Body of pancreas (tissue), 4 donors: Measurements from ENCODE around the gene PDLIM7. TPM values are rescaled to one million over a fixed set of nuclear protein-coding genes. Genes with fewer than 3 reads are reported as not detected.

ENCODE experiments used
- ATAC-seq: fragments of 150-250 bp; one replicate; pipeline ENCODE4 v1.9.1; 2016
- DNase-seq, 4 donors: peaks; one replicate each; pipeline ENCODE4 v3.0.0-alpha.2; 2019
- H3K27ac ChIP-seq, 4 donors: fragments of 200-600 bp; sonication (generic); 1 replicate in 3 of 4; 2 replicates in 1 of 4; pipeline versions ENCODE4 v1.5.1 to v1.6.1; 2016 to 2019; ENCODE audit warnings: mild to moderate bottlenecking in 1 of 4, mixed read lengths in 1 of 4, moderate library complexity in 1 of 4
- H3K27me3 ChIP-seq, 2 donors: fragments of 200-600 bp; sonication (generic); one replicate each; pipeline ENCODE4 v1.6.0; 2016; ENCODE audit warnings: mild to moderate bottlenecking in 1 of 2
- H3K36me3 ChIP-seq, 2 donors: fragments of 200-600 bp; sonication (generic); replicated peaks in 1 of 2; 2 replicates each; pipeline ENCODE4 v1.5.1; 2016; ENCODE audit warnings: low read depth in 2 of 2; ENCODE audit not compliant: insufficient read depth in 1 of 2
- H3K4me1 ChIP-seq: fragments of 200-600 bp; sonication (generic); one replicate; pipeline ENCODE4 v1.6.0; 2016
- H3K4me3 ChIP-seq, 2 donors: fragments of 200-600 bp; sonication (generic); 1 replicate in 1 of 2; 2 replicates in 1 of 2; pipeline ENCODE4 v1.5.1; 2016 to 2019
- H3K9me3 ChIP-seq, 3 donors: fragments of 200-600 bp; sonication (generic); 1 replicate in 2 of 3; 2 replicates in 1 of 3; pipeline ENCODE4 v1.5.1; 2016
- CTCF ChIP-seq, 7 experiments: fragments of 450-650 bp in 4 of 7; fragments of 200-600 bp in 3 of 7; sonication (generic) in 3 of 7; IDR thresholded peaks; one replicate each; pipeline ENCODE4 v1.5.1; 2016 to 2019; ENCODE audit warnings: antibody characterized with exemption in 7 of 7
- POLR2A ChIP-seq, 3 donors: fragments of 450-650 bp; IDR thresholded peaks; one replicate each; pipeline ENCODE4 v1.6.1; 2016; ENCODE audit warnings: antibody characterized with exemption in 3 of 3, mild to moderate bottlenecking in 2 of 3
- WGBS, 2 donors: methylation state at CpG; one replicate each; pipeline ENCODE4 v1.1.5; 2017; 5-methylcytosine and 5-hydroxymethylcytosine counted together
- intact Hi-C: fragments of 100-400 bp; cut with DNase I; formaldehyde crosslinking; loops from one replicate; pipeline ENCODE4 v1.15.1; 2023
- total RNA-seq, 2 donors: library from RNA; depleted of rRNA; stranded (reverse); fragments of >200 nt; gene quantifications; one replicate each; pipeline ENCODE4 v1.1.0, GENCODE V29; 2016

Gene PDLIM7
- total RNA-seq, 2 donors from 2014 or later: 7.3 to 15.8 TPM

GRCh38 chr5:177493795-177494345 lies 3.5 kb downstream of the PDLIM7 start:
- no peaks in the 10 kb centered on the region for H3K27me3 ChIP-seq
- no peak for DNase-seq
- TF ChIP-seq POLR2A (IDR thresholded peaks at IDR 0.05) (no peak), CTCF (IDR thresholded peaks at IDR 0.05) (no peak)
- H3K27ac ChIP-seq: no peak overlapping the region
- peaks cover 34% of the 10 kb centered on the region for H3K4me1 ChIP-seq
- no peaks in the 10 kb centered on the region for H3K9me3 ChIP-seq
- WGBS, 2 donors: 87 to 90% methylated on average over 5 of the region's 5 CpGs
- H3K36me3 ChIP-seq: no peaks in the 10 kb centered on the region
- no peak for ATAC-seq
- intact Hi-C loops: no loop called here
- H3K4me3 ChIP-seq: no peak overlapping the region

- Histone ChIP-seq H3K4me1 (peaks cover 26% of the 10 kb centered on the region), H3K27me3 (no peaks in the 10 kb centered on the region), H3K27ac (no peak overlapping the region), H3K9me3 (no peaks in the 10 kb centered on the region), H3K4me3 (no peak overlapping the region), H3K36me3 (no peaks in the 10 kb centered on the region)
- DNase-seq: no peak
- 89 to 90% methylated on average over 4 to 7 of the region's 7 CpGs for WGBS, 2 donors
- no peak for TF ChIP-seq POLR2A (IDR thresholded peaks at IDR 0.05)
- TF ChIP-seq CTCF (IDR thresholded peaks at IDR 0.05): no peak
- no peak for ATAC-seq
- intact Hi-C loops: no loop called here
Measured at GRCh38 chr5:177492841-177493240, 4.6 kb downstream of the PDLIM7 start.

GRCh38 chr5:177491983-177492746 lies 5.2 kb downstream of the PDLIM7 start:
- H3K27ac ChIP-seq: no peak overlapping the region
- no peak for DNase-seq
- intact Hi-C loops: no loop called here
- no peak for TF ChIP-seq POLR2A (IDR thresholded peaks at IDR 0.05)
- TF ChIP-seq CTCF (IDR thresholded peaks at IDR 0.05): no peak
- WGBS, 2 donors: 92 to 96% methylated on average over 17 to 47 of the region's 54 CpGs
- no peaks in the 10 kb centered on the region for H3K36me3 ChIP-seq
- H3K27me3 ChIP-seq: no peaks in the 10 kb centered on the region
- ATAC-seq: no peak
- peaks cover 23% of the 10 kb centered on the region for H3K4me1 ChIP-seq
- H3K4me3 ChIP-seq: no peak overlapping the region
- H3K9me3 ChIP-seq: no peaks in the 10 kb centered on the region

GRCh38 chr5:177491429-177491945 lies 5.9 kb downstream of the PDLIM7 start:
- WGBS, 2 donors: 68 to 74% methylated on average over 37 to 42 of the region's 43 CpGs
- TF ChIP-seq POLR2A (IDR thresholded peaks at IDR 0.05) (no peak), CTCF (IDR thresholded peaks at IDR 0.05) (peak in 6 of 7 experiments; percentile 12 to 40 (median 25))
- Histone ChIP-seq H3K4me1 (peaks cover 16% of the 10 kb centered on the region), H3K27ac (no peak overlapping the region), H3K27me3 (no peaks in the 10 kb centered on the region), H3K9me3 (no peaks in the 10 kb centered on the region), H3K4me3 (no peak overlapping the region), H3K36me3 (no peaks in the 10 kb centered on the region)
- intact Hi-C loops: no loop called here
- ATAC-seq: no peak
- DNase-seq: peak in 1 of 4 donors; percentile 29
